GM19324 (cell line): Measurements from ENCODE around the gene OTOP2.

Experiments
- ATAC-seq: cut with Tn5 transposase; IDR thresholded peaks from one replicate; pipeline ENCODE4 v1.9.1; 2021; ENCODE audit warnings: mild to moderate bottlenecking, moderate library complexity; ENCODE audit not compliant: unreplicated experiment, low FRiP score

OTOP2 gene

DNA sequence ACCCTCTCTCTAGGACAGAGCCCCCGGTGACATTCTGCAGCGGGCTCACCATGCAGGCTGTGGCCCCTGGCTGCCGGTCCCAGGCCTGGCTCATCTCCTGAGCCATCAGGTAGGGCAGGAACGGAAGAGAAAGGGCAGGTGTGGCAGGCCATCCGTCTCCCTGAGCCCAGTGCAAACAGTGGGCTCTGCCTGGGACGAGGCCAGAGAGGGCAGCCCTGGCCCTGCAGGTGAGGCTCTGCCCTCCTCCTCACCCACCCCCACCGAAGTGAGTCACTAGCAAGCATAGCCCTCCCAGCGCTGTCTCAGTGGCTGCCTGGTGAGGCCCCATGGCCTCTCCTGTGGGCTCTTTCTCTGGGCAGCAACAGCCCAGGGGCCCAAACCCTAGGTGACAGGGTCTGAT, 26.1 kb downstream of the OTOP2 start:
- no peak for ATAC-seq

DNA sequence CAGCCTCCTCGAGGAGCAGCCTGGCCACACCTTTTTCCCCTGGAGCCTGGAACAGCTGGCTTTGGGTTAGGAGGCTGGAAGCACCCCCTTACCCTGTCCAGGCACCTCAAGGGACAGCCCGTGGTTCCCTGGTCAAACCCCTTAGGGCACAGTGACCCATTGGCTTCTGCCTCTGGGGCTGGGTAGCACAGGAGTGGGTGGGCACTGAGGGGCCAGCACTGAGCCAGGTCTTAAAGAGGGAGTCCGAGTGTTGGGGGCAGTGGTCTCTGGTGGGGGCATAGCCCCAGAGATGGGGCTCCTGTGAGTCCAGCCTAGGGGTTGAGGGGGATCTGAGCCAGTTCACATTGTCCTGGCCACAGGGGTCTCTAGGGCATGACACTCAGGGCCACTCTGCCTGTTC, 27.0 kb downstream of the OTOP2 start:
- no peak for ATAC-seq

DNA sequence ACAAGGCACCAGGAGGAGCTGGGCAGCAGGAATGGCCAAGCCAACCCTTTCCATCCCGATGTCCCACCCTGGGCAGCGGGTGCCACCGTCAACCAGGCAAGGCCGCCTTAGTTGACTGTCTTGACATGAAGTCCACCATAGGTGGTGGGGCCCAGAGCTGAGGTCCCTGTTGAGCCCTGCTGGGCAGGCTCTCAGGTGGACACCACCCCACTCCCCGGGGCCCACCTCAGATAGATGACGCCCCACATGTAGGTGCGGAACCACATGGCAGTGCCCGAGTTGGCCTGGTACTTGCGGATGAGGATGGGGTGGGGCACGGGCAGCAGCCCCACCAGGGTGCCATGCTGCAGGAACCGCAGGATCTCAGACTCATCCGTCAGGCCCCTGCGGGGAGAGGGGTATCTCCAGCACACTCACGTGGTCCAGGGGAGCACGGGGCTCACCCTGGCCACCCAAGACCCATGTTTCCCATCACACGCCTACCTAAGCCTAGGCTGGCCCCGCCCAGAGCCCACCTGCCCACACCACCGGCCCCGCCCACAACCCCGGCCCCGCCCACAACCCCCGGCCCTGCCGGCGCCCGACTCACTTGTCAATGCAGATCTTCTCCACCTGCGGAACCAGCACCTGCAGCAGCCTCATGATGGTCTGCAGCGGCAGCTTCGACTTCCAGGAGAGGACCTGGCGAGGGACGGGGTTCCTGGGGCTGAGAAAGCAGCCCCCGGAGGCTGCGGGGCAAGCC, 27.8 kb downstream of the OTOP2 start:
- ATAC-seq: no peak

DNA sequence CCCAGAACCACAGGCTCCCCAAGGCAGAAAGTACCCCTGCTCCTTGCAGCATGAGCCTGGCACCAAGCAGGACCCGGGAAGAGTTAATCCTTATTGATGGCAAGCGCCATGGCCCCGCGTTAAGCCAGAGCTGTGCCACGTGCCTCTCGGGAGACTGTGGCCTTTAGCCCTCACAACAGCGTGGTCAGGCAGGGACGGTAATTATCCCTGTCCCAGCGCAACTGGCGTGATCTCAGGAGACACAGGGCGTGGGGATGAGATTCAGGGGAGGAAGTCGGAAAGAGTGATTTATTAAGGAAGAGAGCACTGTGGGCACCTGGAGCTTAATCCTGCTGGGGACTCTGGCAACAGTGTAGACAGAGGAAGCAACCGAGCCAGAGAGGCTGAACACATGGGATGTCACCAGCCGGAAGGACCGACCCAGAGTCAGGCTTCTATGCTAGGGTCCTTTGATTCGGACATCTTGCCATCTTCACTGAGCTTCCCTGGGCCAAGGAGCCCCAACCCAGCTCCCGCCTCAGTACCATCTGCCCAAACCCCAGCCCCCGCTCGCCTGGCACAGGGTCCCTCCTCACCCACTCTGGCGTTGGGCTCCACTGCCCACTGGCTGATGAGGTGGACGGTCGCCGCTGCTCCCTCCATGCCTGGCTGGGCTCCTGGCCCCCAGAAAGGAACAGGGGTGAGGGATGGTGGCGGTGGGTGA, 28.5 kb downstream of the OTOP2 start:
- ATAC-seq: no peak

DNA sequence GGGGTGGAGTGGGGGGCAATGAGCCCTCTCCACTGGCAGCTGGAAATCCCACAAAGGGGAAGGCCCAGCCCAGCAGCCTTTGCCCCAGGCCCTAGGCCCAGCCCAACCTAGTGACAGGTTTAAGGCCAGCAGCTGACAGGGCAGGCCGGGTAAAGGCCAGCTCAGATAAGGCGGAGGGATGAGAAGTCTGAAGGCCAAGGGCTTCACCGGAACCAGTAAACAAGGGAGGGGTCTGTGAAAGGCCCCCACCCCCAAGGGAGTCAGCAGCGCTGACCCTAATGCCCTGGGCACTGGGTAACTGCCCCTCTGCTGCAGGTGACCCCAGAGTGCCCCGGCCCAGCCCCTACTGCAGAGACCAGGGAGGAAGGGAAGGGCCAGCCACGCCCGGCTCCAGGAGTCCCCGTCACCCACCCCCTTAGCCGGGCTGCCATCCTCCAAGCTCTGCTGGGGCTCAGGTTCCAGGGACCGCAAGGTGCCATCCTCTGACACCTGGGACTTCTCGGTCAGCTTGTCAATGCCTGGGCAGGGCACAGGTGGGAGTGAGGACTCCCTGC, 29.1 kb downstream of the OTOP2 start:
- ATAC-seq: no peak

DNA sequence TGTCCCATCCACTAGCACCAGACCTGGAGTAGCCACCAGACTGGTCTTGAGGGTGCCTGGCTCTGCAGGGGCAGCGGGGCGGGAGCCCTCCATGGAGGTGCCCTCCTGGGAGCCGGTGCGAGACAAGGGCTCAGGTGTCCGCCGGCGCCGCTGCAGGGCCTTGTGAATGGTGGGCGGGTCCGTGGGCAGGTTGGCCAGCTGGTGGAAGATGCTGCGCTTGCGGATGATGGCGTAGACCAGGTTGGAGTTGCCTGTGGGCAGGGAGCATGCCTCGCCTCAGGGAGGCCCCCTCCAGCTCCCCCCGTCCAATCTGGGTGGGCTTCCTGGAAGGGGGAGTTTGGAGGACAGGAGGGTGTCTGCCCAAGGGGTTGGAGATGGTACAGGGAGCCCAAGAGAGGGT, 30.0 kb downstream of the OTOP2 start:
- no peak for ATAC-seq

DNA sequence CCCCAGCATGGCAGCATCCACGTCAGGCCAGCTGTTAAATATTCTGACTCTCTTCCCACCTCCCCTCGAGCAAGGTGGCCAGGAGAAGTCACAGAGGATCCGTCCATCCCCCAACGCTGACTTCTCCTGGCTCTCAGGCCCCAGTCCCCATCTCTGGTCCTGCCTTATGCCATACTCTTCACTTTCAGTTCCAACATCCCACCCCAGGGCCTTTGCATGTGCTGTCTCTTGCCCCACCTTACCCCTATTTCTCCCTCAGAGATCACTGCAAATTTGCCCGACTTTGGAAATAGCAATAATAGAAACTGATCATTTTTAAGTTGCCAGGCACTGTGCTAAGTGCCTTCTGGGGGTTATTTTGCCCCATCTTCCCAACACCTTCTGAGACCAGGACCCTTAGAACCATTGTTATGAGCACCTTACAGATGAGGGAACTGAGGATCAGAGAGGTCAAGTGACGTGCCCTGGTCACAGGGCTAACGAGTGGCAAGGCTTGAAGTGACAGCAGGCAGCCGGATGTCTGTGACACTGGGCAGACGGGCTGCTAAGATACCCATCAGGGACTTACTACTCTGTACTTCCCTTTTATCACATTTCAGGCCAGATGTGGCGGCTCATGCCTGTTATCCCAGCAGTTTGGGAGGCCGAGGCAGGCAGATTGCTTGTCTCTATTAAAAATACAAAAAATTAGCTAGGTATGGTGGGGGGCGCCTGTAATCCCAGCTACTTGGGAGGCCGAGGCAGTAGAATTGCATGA, 30.8 kb downstream of the OTOP2 start:
- ATAC-seq: no peak

DNA sequence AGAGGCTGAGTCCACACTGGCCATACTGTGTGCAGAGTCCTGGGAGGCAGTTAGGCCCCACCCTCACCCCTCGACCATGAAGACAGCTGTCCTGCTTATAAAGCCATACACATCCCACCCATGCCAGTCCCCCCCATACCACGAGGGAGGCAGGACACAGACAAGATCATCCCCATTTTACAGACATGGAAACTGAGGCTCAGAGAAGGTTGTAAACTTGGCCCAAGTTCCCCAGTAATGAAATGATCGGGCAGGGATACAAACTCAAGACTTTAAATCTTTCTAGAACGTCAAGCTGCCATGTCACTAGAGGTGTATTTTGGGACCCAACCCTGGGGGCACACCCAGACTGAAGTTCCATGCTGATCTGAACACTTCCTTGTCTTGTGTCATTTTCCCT, 32.0 kb downstream of the OTOP2 start:
- no peak for ATAC-seq

DNA sequence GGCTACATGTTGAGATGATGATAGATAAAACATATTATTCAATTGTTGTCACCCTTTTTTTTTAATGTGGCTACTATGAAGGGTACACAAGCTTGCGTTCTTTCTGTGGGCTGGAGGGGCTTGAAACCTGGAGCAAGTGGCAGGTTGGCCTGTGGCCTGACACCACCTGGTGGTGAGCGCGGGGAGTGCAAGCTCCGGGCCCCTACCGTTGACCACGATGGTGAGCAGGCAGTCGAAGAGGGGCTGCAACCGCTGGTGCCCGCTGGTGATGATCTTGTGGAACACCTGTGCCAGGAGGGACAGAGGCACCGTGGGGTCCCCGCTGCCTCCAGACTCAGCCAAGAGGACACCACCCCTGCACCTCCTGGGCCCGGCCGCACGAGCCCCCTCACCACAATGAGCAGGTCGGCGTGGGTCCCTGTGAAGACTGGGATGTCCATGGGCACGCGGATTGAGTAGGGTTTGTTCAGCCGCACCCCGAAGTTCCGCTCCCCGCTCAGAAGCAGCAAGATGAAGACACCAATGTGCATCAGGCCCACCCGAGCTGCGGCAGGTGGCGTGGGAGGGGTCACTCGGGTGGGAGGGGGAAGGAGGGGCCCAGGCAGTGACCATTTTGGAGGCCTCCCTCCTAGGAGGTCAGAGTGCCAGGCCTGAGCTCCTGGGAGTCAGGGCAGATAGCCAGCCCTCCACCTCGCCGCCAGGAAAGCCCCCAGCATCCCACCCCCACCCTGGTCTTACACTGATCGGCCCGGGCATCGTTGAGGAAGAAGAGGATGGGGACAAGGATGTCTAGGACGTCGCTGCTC, 34.1 kb downstream of the OTOP2 start:
- ATAC-seq: no peak

DNA sequence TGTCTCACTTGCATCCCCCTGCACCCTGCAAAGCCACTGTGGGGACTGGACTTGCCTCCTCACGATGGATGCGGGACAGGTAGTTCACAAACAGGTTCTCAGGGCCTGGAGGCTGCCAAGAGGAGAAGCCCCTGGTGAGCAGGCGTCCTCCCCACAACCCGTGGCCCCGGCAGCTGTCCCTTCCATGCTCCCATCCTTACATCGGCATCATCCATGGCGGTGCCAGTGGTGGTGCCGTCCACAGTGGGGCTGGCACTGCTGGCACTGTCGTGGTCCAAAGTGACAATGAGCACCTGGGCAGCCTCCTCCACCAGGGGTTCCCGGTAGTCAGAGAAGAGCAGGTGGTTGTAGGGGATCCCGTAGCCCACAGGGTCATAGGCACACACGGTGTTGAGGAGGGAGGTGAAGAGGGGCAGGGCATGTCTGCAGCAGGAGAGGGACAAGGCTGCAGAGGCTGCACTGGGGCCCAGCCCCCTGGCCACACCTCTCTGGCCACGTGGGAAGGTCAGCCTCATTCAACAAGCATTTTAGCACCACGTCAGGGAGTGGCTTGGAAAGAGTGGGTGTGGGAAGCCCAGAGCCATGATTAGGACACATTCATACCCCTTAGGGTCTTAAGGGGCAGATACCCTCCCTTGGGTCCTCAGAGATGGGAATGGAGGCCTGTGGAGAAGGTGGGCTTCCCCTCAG, 35.9 kb downstream of the OTOP2 start:
- ATAC-seq: no peak

DNA sequence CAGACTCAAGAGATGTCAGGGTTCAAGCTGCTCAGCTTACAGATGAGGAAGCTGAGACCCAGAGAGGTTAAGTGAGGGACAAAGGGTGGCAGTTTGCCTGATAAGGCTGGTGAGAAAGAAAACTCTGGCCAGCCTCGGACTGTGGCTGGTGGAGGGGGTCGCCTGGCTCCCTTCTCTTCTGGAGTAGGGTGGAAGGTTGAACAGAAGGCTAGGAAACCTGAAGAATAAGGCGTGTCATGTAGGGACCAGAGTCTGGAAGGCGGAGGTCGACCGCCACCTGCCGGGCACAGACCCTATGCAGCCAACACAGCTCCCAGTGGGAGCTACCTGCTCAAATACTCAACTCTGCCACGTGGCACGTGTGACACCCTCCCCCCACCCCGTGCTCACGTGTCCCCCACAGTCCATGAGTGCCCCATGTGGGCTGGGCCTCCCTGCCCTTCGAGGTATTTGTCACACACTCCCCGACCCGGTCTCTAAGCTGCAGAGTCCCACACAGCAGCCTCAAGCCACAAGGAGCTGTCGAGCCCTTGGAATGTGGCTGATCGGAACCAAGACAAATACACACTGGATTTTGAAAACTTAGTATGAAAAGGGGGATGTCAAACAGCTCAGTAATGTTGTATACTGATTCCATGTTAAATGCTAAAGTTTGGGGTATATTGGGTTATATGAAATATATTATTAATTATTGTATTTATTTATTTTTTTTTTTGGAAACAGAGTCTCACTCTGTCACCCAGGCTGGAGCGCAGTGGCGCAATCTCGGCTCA, 36.7 kb downstream of the OTOP2 start:
- no peak for ATAC-seq

DNA sequence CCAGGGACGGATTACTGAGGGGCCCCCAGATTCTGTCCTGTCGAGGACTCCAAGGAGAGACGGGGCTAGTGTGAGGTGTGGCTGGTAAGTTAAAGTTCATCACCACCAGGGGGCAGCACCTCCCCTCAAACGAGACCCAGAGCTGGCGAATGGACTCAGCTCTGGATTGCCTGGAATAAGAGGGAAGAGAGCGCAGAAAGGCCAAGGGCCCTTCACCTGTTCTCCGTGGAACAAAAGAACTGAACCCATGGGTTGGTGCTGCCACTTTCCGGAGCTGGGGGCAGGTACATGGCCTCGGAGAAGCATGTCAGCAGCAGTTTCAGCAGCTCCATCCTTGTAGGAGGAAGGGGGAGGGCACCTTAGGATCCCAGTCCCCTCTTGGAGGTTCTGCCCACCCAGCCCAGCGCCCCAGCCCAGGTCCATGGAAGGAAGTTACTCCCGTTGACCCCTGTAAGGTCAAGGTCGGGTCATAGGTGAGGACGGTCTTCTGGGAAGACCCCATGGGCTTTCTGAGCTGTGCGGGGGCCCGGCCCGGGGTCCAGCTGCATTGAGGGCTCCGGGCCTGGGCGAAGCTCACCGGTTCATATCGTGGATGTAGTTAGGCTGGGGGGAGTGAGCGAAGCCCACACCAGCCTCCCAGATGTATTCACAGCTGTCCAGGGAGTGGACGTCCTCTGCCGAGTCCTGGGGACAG, 37.7 kb downstream of the OTOP2 start:
- no peak for ATAC-seq

DNA sequence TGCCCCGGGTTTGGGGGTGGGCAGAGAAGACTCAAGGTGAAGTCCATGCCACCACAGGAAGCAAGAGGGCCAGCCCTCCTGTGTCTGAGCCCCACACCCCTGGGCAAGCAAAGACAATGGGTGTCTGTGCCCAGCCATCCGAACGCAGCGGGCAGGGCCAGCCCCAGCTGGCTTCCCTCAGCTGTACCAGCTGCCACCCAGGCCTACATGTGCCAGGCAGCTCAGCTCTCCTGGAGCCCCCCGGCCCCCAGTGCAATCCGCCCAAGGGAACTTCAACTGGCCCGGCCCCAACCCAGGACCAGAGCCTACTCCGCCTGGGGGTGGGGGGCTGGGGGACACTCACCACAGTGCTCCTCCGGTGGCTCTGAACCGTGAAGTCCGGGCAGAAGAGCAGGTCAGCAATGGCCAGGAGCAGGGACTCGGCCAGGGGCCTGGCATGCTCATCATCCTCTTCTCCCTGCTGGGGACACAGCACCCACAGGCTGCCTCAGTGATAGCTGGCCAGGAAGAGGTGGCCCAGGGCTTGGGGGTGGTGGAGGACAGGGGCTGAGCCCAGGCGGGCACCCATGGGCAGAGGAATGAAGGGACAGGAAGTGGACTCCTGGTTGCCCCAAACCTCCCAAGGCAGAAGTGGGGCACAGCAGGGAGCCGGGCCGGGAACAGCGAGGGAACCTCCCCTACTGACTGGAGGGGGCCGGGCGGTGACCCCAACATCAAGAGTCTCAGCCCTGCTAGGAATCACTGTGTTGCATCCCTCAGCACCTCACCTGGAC, 38.7 kb downstream of the OTOP2 start:
- no peak for ATAC-seq

DNA sequence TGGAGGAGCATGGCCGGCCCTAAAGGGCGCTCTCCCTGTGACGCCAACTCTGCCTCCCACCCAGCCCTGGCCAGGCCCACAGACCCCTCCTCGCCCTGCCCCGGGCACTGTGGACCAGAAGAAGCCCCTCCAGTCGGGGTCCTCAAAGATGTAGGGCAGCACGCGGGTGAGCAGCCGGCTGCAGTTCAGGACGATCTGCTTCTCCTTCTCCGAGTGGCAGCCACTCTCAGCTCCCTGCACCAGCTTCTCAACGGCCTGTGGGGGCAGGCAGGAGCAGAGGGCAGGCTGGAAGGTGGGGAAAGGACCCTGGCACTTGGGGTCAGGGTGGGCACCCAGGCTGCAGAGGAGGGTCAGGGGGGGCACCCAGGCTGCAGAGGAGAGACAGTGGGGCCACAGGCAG, 39.6 kb downstream of the OTOP2 start:
- no peak for ATAC-seq

DNA sequence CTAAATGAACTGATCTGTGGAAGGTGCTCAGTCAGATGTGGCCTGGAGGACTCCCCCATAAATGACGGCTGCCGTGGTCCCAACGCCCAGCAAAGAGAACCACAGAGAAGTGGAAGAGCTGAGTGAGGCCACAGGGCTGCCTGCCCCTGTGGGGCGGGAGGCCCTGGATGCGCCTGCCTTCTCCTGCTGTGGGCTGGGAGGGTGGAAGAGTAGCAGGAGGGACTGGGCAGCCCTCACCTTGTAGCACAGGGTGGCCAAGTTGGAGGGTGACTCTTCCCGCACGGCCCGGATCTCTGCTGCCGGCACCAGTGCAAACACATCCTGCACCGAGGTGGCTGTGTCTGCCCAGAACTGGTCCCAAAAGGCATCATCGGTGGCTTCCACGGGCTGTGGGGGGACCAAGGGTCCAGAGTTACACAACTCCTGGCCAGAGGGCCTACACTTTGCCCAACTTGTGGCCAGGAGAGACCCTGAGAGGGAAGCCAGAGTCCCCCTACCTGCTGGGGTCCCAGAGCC, 40.2 kb downstream of the OTOP2 start:
- no peak for ATAC-seq

DNA sequence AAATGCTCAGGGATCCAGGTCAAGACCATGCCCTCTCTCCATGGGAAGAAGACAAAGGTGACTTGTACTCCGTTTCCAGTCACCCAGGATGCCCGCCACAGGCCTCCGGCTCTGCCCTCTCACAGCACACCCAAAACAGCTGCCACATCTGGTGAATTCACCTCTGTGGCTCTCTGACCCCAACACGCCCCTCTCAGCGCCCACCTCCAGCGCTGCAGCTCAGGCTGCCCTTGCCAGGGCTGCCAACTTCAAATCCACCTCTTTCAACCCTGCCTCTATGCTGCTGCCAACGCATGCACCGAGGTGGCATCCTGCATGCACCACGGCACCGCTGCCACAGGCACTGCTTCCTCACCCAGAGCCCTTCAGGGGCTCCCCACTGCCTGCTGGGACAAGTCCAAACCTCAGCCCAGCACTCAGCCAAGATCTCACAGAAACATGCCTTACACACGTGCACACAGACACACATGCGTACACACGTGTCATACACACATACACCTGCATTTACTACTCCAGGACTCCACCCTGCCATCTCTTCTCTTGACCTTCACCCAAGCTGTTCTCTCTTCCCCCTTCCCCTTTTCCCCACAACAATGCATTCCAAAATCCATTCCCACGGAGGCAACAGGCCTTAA, 41.0 kb downstream of the OTOP2 start:
- no peak for ATAC-seq

DNA sequence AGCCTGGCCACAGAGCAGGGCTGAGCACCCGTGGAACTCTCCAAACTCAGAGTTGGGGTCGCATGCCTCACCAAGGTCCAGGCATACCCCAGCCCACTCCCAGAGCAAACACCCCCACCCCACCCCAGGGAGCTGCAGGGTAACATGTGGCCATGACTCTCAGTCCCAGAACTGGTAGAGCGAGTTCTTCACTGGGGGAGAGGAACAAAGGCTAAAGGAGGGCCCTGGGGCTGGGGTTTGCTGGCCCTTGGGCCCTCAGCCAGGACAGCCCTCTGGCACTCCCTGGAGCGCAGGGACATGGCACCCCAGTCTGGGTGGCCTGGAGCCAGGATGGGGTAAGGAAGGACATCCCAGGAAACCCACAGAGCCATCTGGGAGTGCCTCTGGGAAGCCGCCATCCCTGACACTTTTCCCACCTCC, 44.3 kb downstream of the OTOP2 start:
- no peak for ATAC-seq
